SK-N-SH treated with all-trans-retinoic acid at 6 μM for 48 hours (cell line): Measurements from ENCODE around the gene HLA-DPA1.

ENCODE experiments used
- ATAC-seq: fragments of 200-7000 bp; cut with Tn5 transposase; 3 replicates; pipeline ENCODE4 v1.9.1; 2020; ENCODE audit warnings: mild to moderate bottlenecking, moderate library complexity
- ARNTL ChIP-seq: fragments of 450-650 bp; formaldehyde crosslinking; IDR thresholded peaks from 2 replicates; pipeline ENCODE4 v1.5.0; 2020; ENCODE audit warnings: low read depth, mild to moderate bottlenecking, moderate library complexity, borderline replicate concordance
- BACH2 ChIP-seq: fragments of 250-450 bp; sonication (Bioruptor Pico); IDR thresholded peaks from 2 replicates; pipeline ENCODE4 v1.9.0; 2021; ENCODE audit warnings: mild to moderate bottlenecking, borderline replicate concordance
- CREB5 ChIP-seq: fragments of 250-450 bp; sonication (Bioruptor Pico); IDR thresholded peaks from 2 replicates; pipeline ENCODE4 v1.5.1; 2020; ENCODE audit warnings: low read depth, mild to moderate bottlenecking, moderate library complexity
- CSDC2 ChIP-seq: fragments of 250-450 bp; sonication (Bioruptor Pico); IDR thresholded peaks from 2 replicates; pipeline ENCODE4 v1.5.0; 2020; ENCODE audit warnings: mild to moderate bottlenecking, moderate library complexity
- ESRRG ChIP-seq: fragments of 250-450 bp; sonication (Bioruptor Pico); IDR thresholded peaks from 2 replicates; pipeline ENCODE4 v1.6.1; 2021; ENCODE audit warnings: mild to moderate bottlenecking
- ISL1 ChIP-seq: fragments of 250-450 bp; sonication (Bioruptor Pico); IDR thresholded peaks from 2 replicates; pipeline ENCODE4 v2.1.2; 2022; ENCODE audit warnings: mild to moderate bottlenecking, moderate library complexity
- OSR1 ChIP-seq: fragments of 250-450 bp; sonication (Bioruptor Pico); IDR thresholded peaks from 2 replicates; pipeline ENCODE4 v1.8.0; 2022; ENCODE audit warnings: moderate library complexity, mild to moderate bottlenecking, inconsistent platforms
- POU6F1 ChIP-seq: fragments of 250-450 bp; sonication (Bioruptor Pico); IDR thresholded peaks from 2 replicates; pipeline ENCODE4 v1.8.0; 2021; ENCODE audit warnings: low read depth, mild to moderate bottlenecking, moderate library complexity, borderline replicate concordance
- PPARA ChIP-seq: fragments of 250-450 bp; sonication (Bioruptor Pico); IDR thresholded peaks from 2 replicates; pipeline ENCODE4 v1.5.0; 2020; ENCODE audit warnings: mild to moderate bottlenecking, borderline replicate concordance
- TCF4 ChIP-seq: fragments of 250-450 bp; sonication (Bioruptor Pico); IDR thresholded peaks from 2 replicates; pipeline ENCODE4 v1.8.0; 2021; ENCODE audit warnings: mild to moderate bottlenecking, moderate library complexity, borderline replicate concordance
- TOX ChIP-seq: fragments of 250-450 bp; sonication (Bioruptor Pico); IDR thresholded peaks from 2 replicates; pipeline ENCODE4 v1.8.0; 2021; ENCODE audit warnings: mild to moderate bottlenecking, moderate library complexity, borderline replicate concordance
- TSHZ2 ChIP-seq: fragments of 250-450 bp; sonication (Bioruptor Pico); IDR thresholded peaks from 2 replicates; pipeline ENCODE4 v1.5.0; 2020; ENCODE audit warnings: mild to moderate bottlenecking, moderate library complexity
- ZC3H10 ChIP-seq: fragments of 250-450 bp; sonication (Bioruptor Pico); IDR thresholded peaks from 2 replicates; pipeline ENCODE4 v1.5.1; 2021; ENCODE audit warnings: mild to moderate bottlenecking, moderate library complexity
- ZFP3 ChIP-seq: fragments of 250-450 bp; sonication (Bioruptor Pico); IDR thresholded peaks from 2 replicates; pipeline ENCODE4 v1.5.0; 2020; ENCODE audit warnings: mild to moderate bottlenecking, moderate library complexity
- ZFP30 ChIP-seq: fragments of 450-650 bp; formaldehyde crosslinking; IDR thresholded peaks from 2 replicates; pipeline ENCODE4 v1.5.0; 2022; ENCODE audit warnings: mild to moderate bottlenecking, moderate library complexity
- ZNF70 ChIP-seq: fragments of 450-650 bp; formaldehyde crosslinking; IDR thresholded peaks from 2 replicates; pipeline ENCODE4 v1.5.0; 2020; ENCODE audit warnings: mild to moderate bottlenecking, moderate library complexity
- ZNF8 ChIP-seq: fragments of 450-650 bp; formaldehyde crosslinking; IDR thresholded peaks from 2 replicates; pipeline ENCODE4 v1.5.0; 2020; ENCODE audit warnings: mild to moderate bottlenecking, moderate library complexity
- TF ChIP-seq, protein P1 (sequence below): fragments of 250-450 bp; sonication (Bioruptor Pico); IDR thresholded peaks from 2 replicates; pipeline ENCODE4 v1.8.0; 2020; ENCODE audit warnings: mild to moderate bottlenecking, moderate library complexity, borderline replicate concordance
- TF ChIP-seq, protein P2 (sequence below): fragments of 250-450 bp; sonication (Bioruptor Pico); IDR thresholded peaks from 2 replicates; pipeline ENCODE4 v1.5.1; 2021; ENCODE audit warnings: mild to moderate bottlenecking, moderate library complexity

HLA-DPA1 gene

GRCh38 chr6:33019372-33019771 is 54.1 kb downstream of the HLA-DPA1 start (continued):
- no peak for TF ChIP-seq ZC3H10
- TF ChIP-seq POU6F1 (CRISPR knock-in tag), result no peak
- TF ChIP-seq, protein P1, sequence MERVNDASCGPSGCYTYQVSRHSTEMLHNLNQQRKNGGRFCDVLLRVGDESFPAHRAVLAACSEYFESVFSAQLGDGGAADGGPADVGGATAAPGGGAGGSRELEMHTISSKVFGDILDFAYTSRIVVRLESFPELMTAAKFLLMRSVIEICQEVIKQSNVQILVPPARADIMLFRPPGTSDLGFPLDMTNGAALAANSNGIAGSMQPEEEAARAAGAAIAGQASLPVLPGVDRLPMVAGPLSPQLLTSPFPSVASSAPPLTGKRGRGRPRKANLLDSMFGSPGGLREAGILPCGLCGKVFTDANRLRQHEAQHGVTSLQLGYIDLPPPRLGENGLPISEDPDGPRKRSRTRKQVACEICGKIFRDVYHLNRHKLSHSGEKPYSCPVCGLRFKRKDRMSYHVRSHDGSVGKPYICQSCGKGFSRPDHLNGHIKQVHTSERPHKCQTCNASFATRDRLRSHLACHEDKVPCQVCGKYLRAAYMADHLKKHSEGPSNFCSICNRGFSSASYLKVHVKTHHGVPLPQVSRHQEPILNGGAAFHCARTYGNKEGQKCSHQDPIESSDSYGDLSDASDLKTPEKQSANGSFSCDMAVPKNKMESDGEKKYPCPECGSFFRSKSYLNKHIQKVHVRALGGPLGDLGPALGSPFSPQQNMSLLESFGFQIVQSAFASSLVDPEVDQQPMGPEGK (CRISPR knock-in tag), result no peak
- no peak for TF ChIP-seq TSHZ2 (CRISPR knock-in tag)

GRCh38 chr6:33018904-33019303 is 54.5 kb downstream of the HLA-DPA1 start:
- TF ChIP-seq POU6F1 (CRISPR knock-in tag), result no peak
- no peak for TF ChIP-seq ESRRG
- TF ChIP-seq, protein P1 (CRISPR knock-in tag), result no peak
- TF ChIP-seq ZC3H10, result no peak
- TF ChIP-seq, protein P2, sequence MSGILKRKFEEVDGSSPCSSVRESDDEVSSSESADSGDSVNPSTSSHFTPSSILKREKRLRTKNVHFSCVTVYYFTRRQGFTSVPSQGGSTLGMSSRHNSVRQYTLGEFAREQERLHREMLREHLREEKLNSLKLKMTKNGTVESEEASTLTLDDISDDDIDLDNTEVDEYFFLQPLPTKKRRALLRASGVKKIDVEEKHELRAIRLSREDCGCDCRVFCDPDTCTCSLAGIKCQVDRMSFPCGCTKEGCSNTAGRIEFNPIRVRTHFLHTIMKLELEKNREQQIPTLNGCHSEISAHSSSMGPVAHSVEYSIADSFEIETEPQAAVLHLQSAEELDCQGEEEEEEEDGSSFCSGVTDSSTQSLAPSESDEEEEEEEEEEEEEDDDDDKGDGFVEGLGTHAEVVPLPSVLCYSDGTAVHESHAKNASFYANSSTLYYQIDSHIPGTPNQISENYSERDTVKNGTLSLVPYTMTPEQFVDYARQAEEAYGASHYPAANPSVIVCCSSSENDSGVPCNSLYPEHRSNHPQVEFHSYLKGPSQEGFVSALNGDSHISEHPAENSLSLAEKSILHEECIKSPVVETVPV, result no peak
- no peak for TF ChIP-seq TOX (CRISPR knock-in tag)
- no peak for TF ChIP-seq ZFP30 (CRISPR knock-in tag)
- no peak for TF ChIP-seq TCF4 (CRISPR knock-in tag)
- no peak for TF ChIP-seq CSDC2 (CRISPR knock-in tag)
- no peak for TF ChIP-seq ARNTL
- TF ChIP-seq TSHZ2 (CRISPR knock-in tag), result no peak
- TF ChIP-seq PPARA (CRISPR knock-in tag), result no peak
- no peak for TF ChIP-seq CREB5 (CRISPR knock-in tag)
- TF ChIP-seq OSR1, result no peak
- no peak for TF ChIP-seq ZNF8
- no peak for TF ChIP-seq ZNF70 (CRISPR knock-in tag)
- no peak for TF ChIP-seq ISL1 (CRISPR knock-in tag)
- TF ChIP-seq BACH2 (CRISPR knock-in tag), result no peak
- no peak for TF ChIP-seq ZFP3 (CRISPR knock-in tag)
- ATAC-seq, result peak; percentile 38
